Right lobe of liver (tissue), 6 donors: ENCODE results near the gene HAUS2. TPM values are rescaled to one million over a fixed set of nuclear protein-coding genes. Genes with fewer than 3 reads are reported as not detected.

ENCODE experiments used
- ATAC-seq, 4 donors: fragments of 200-7000 bp; cut with Tn5 transposase; one replicate each; pipeline ENCODE4 v1.9.1; 2020; ENCODE audit warnings: mild to moderate bottlenecking in 4 of 4, moderate library complexity in 4 of 4
- DNase-seq, 3 donors: peaks; one replicate each; pipeline ENCODE4 v3.0.0-alpha.2; 2020
- H3K27ac ChIP-seq, 3 donors: fragments of 200-600 bp; one replicate each; pipeline ENCODE4 v1.8.0; 2022
- H3K27me3 ChIP-seq, 2 donors: fragments of 200-600 bp; one replicate each; pipeline ENCODE4 v1.8.0; 2022
- H3K36me3 ChIP-seq, 4 donors: fragments of 200-600 bp; sonication (generic) in 1 of 4; one replicate each; pipeline versions ENCODE4 v1.5.1 to v1.8.0; 2017 to 2022; ENCODE audit warnings: control low read depth in 1 of 4
- H3K4me1 ChIP-seq, 4 donors: fragments of 200-600 bp; sonication (generic) in 1 of 4; one replicate each; pipeline versions ENCODE4 v1.5.1 to v1.8.0; 2017 to 2022; ENCODE audit warnings: control low read depth in 1 of 4
- H3K4me3 ChIP-seq, 3 donors: fragments of 200-600 bp; one replicate each; pipeline ENCODE4 v1.8.0; 2022
- H3K9me3 ChIP-seq, 4 donors: fragments of 200-600 bp; sonication (generic) in 1 of 4; one replicate each; pipeline versions ENCODE4 v1.5.1 to v1.8.0; 2017 to 2022; ENCODE audit warnings: control low read depth in 1 of 4
- POLR2A ChIP-seq: fragments of 450-650 bp; IDR thresholded peaks from one replicate; pipeline ENCODE4 v1.6.1; 2017; ENCODE audit warnings: antibody characterized with exemption, mild to moderate bottlenecking
- WGBS: methylation state at CpG from one replicate; pipeline ENCODE4 v1.1.6; 2018; ENCODE audit warnings: low coverage, low lambda C conversion rate; ENCODE audit not compliant: insufficient coverage; ENCODE audit errors: missing lambda C conversion rate; 5-methylcytosine and 5-hydroxymethylcytosine counted together
- intact Hi-C, 2 donors: fragments of 100-400 bp; cut with DNase I; formaldehyde crosslinking; loops; one replicate each; pipeline versions ENCODE4 v1.11.2 to v1.14.1; 2022
- total RNA-seq, 6 experiments: library from RNA; depleted of rRNA in 2 of 6; stranded (reverse); fragments of >200 nt in 2 of 6; fragmentation: NEBNext Ultra II Directional in 3 of 6; extraction: Animal tissue kit (Norgen Biotek cat#: 25700) in 3 of 6; gene quantifications; one replicate each; pipeline versions ENCODE4 v1.1.0 to v1.2.4, GENCODE V29; 2016 to 2023
- TF ChIP-seq, protein P1 (sequence below), 4 donors: fragments of 200-600 bp in 3 of 4; fragments of 450-650 bp in 1 of 4; IDR thresholded peaks; one replicate each; pipeline versions ENCODE4 v1.5.1 to v1.8.0; 2016 to 2022; ENCODE audit warnings: antibody characterized with exemption in 4 of 4, mild to moderate bottlenecking in 2 of 4
- donor health status: DM: no; HTN: yes; CAD: no.
- donor health status: DM: no; HTN: no; CAD: no.
- donor health status: DM: no; HTN: no; CAD: no.
- donor health status: DM: no; HTN: yes; CAD: no.
- donor health status: DM: no; HTN: yes; CAD: no.

The HAUS2 gene
- total RNA-seq, 6 experiments from 2014 or later, result 5.8 to 19.5 (median 8.6) TPM

DNA sequence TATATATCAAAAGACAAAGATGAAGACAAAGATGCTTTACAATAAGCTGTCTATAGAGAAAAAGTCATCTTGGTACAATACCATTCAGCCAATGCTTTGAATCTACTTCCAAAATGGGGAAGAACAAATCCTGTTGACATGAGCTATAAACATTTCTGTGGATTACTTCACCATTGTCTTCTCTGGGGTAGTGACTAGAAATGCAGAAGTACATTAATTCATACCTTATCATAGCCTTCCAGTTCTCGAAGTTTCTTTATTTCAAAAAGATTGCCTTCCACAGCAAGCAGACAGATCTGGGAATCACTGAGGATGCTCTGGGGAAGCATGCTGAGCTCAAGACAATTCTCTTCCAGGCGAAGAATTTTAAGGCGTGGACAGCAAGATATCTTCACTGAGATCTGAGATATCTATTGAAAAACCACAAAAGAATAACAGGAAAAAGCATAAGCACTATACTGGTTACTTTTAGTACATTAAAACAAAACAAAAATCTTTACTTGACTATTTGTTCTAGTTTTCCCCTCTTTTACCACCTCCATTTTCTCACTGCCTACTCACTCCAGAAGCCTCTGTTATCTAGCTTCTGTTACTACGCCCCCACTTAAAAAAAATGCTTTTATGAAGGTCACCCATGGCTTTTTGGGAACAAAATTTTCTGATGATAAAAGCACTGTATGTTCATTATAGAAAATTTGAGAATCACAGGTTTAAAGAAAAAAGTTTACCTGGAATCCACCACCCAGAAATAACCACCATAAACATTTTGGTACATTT is 3.6 kb upstream of the HAUS2 start:
- WGBS, result 87% methylated on average over 4 of the region's 4 CpGs
- Histone ChIP-seq H3K4me1 (peaks cover 0 to 13% (median 0%) of the 10 kb centered on the region in 4 donors), H3K36me3 (peaks cover 0 to 21% (median 2%) of the 10 kb centered on the region in 4 donors), H3K4me3 (no peak overlapping the region), H3K27me3 (no peaks in the 10 kb centered on the region), H3K27ac (peak overlapping the region in 1 of 3 donors; percentile 5), H3K9me3 (no peaks in the 10 kb centered on the region)
- ATAC-seq, result no peak
- intact Hi-C loops, result no loop called here
- no peak for DNase-seq
- TF ChIP-seq, protein P1, sequence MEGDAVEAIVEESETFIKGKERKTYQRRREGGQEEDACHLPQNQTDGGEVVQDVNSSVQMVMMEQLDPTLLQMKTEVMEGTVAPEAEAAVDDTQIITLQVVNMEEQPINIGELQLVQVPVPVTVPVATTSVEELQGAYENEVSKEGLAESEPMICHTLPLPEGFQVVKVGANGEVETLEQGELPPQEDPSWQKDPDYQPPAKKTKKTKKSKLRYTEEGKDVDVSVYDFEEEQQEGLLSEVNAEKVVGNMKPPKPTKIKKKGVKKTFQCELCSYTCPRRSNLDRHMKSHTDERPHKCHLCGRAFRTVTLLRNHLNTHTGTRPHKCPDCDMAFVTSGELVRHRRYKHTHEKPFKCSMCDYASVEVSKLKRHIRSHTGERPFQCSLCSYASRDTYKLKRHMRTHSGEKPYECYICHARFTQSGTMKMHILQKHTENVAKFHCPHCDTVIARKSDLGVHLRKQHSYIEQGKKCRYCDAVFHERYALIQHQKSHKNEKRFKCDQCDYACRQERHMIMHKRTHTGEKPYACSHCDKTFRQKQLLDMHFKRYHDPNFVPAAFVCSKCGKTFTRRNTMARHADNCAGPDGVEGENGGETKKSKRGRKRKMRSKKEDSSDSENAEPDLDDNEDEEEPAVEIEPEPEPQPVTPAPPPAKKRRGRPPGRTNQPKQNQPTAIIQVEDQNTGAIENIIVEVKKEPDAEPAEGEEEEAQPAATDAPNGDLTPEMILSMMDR (IDR thresholded peaks at IDR 0.05), result no peak
- TF ChIP-seq POLR2A, result no peak

DNA sequence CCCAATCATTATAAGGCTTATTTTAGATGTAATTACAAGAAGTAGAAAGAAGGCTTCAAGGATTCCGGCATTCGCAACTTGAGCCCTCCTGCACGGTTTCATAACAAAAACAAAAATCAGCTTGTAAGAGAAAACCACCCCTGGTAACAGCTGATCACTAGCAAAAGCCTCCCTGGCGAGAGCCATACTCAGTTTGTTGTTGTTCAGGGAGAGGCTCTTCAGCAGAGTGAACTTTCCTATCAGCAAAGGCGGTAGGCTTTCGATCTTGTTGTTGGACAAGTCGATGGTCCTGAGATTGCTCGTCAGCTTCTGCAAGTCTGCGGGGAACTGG is 755 bp upstream of the HAUS2 start:
- Histone ChIP-seq H3K9me3 (no peaks in the 10 kb centered on the region), H3K27ac (peak overlapping the region; percentile 78 to 89 (median 80)), H3K36me3 (peaks cover 0 to 21% (median 2%) of the 10 kb centered on the region in 4 donors), H3K4me3 (peak overlapping the region; percentile 80 to 96 (median 82)), H3K27me3 (no peaks in the 10 kb centered on the region), H3K4me1 (peaks cover 0 to 15% (median 0%) of the 10 kb centered on the region in 4 donors)
- no peak for TF ChIP-seq POLR2A
- TF ChIP-seq, protein P1 (IDR thresholded peaks at IDR 0.05), result no peak
- DNase-seq (no peak), ATAC-seq (peak in 3 of 4 donors; percentile 20 to 35 (median 28))
- intact Hi-C loops, result no loop called here
- WGBS, result 6% methylated on average over 4 of the region's 9 CpGs

DNA sequence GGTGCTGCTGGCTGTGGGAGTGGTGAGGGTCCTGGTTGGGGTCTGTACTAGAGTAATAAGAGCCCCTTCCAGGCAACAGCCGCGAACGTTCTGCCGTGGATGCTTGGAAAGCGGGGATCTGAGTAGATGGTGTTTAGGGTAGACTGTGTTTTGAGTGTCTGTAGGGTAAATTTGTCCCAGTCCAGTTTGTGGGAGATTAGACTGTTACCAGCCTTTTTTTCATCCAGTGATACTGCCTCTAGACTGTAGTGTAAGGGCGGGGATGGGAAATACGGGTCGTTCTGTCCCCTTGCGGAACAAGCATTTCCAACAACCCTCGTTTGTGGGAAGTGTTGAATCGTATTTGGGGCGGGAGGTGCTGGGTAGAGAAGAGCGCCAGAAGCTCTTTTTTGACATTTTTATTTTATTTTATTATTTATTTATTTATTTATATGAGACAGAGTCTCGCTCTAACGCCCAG is 424 bp downstream of the HAUS2 start:
- ATAC-seq (peak; percentile 43 to 56 (median 49)), DNase-seq (no peak)
- peak overlapping the region; percentile 78 to 89 (median 80) for H3K27ac ChIP-seq
- WGBS, result 0% methylated on average over 15 of the region's 15 CpGs
- TF ChIP-seq POLR2A, result no peak
- TF ChIP-seq, protein P1 (IDR thresholded peaks at IDR 0.05), result no peak
- no peaks in the 10 kb centered on the region for H3K9me3 ChIP-seq
- intact Hi-C loops, result no loop called here
- no peaks in the 10 kb centered on the region for H3K27me3 ChIP-seq
- H3K4me3 ChIP-seq, result peak overlapping the region; percentile 80 to 96 (median 82)
- peaks cover 0 to 15% (median 0%) of the 10 kb centered on the region in 4 donors for H3K4me1 ChIP-seq
- H3K36me3 ChIP-seq, result peaks cover 0 to 10% (median 1%) of the 10 kb centered on the region in 4 donors

DNA sequence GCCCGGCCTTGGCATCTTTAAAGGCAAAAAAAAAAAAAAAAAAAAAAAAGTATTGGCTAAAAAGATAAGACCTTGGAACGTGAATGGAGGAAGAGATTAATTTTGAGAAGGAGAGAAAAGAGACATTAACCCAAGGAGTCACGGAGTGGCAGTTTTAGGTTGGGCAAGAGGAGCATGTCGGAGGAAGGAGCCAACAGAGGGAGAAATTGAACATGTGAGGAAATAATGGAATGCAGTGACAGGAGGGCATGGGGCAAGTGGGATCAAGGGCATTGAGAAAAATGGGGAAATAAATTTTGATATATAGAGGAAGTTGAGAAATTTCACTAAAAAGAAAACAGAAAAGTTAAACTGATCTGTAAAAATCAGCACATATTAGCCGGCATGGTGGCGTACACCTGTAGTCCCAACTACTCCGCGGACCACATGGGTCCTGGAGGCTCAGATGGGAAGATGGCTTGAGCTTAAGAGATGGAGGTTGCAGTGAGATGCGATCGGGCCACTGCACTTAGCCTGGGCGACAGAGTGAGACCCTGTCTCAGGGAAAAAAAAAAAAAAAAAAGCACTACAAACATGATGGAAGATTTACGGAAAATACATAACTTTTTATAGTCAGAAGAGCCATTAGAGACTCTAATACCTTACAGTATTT is 1.2 kb downstream of the HAUS2 start:
- intact Hi-C loops, result no loop called here
- WGBS, result 67% methylated on average over 12 of the region's 12 CpGs
- peaks cover 0 to 15% (median 0%) of the 10 kb centered on the region in 4 donors for H3K4me1 ChIP-seq
- DNase-seq, result no peak
- no peak for ATAC-seq
- TF ChIP-seq, protein P1 (IDR thresholded peaks at IDR 0.05), result no peak
- TF ChIP-seq POLR2A, result no peak
- H3K4me3 ChIP-seq, result peak overlapping the region; percentile 80 to 96 (median 82)
- H3K36me3 ChIP-seq, result peaks cover 0 to 2% (median under 1%) of the 10 kb centered on the region in 4 donors
- no peak overlapping the region for H3K27ac ChIP-seq
- no peaks in the 10 kb centered on the region for H3K9me3 ChIP-seq
- no peaks in the 10 kb centered on the region for H3K27me3 ChIP-seq
